H1 (cell line): Measurements from ENCODE around the gene EPHA4. TPM values are rescaled to one million over a fixed set of nuclear protein-coding genes. Genes with fewer than 3 reads are reported as not detected.

ENCODE experiments used
- CTCF ChIA-PET: fragments of 300-600 bp; sonication (Branson Sonifier 250); formaldehyde crosslinking; loops from one replicate; lab custom pipeline; 2021; ENCODE audit not compliant: partially characterized antibody; lab: Charles Lee
- POLR2A ChIA-PET: fragments of 300-600 bp; sonication (Branson Sonifier 250); formaldehyde crosslinking; loops from one replicate; lab custom pipeline; 2021; ENCODE audit warnings: inconsistent platforms; ENCODE audit not compliant: partially characterized antibody; lab: Charles Lee
- DNase-seq, 2 experiments: peaks; one replicate each; pipeline versions ENCODE4 v3.0.0 to v3.0.0-alpha.2; 2010 to 2022; ENCODE audit warnings: low spot score in 2 of 2, low read depth in 1 of 2, mixed read lengths in 1 of 2
- FAIRE-seq: peaks from 2 replicates; lab custom pipeline; 2011; peaks lifted over from hg19 to GRCh38; lab: Jason Lieb, UNC
- H2AFZ ChIP-seq: 2 replicates; pipeline ENCODE4 v1.8.1; 2012; ENCODE audit warnings: low read length, inconsistent platforms
- H2AK5ac ChIP-seq: 2 replicates; pipeline ENCODE4 v1.6.1; 2013; ENCODE audit warnings: low read depth, low read length
- H2BK120ac ChIP-seq: replicated peaks from 2 replicates; pipeline ENCODE3; 2013; ENCODE audit warnings: low read depth, low read length, inconsistent platforms
- H2BK12ac ChIP-seq: 2 replicates; pipeline ENCODE4 v1.6.1; 2013; ENCODE audit warnings: low read depth, low read length
- H2BK15ac ChIP-seq: 2 replicates; pipeline ENCODE4 v1.6.1; 2013; ENCODE audit warnings: low read length
- H2BK20ac ChIP-seq: 2 replicates; pipeline ENCODE4 v1.6.1; 2013; ENCODE audit warnings: low read length
- H2BK5ac ChIP-seq: 2 replicates; pipeline ENCODE4 v1.6.1; 2013; ENCODE audit warnings: low read depth, low read length
- H3K14ac ChIP-seq: 2 replicates; pipeline ENCODE4 v1.6.1; 2013; ENCODE audit warnings: inconsistent platforms; ENCODE audit not compliant: insufficient read length
- H3K18ac ChIP-seq: 2 replicates; pipeline ENCODE4 v1.6.1; 2013; ENCODE audit warnings: low read length; ENCODE audit errors: extremely low read depth
- H3K23ac ChIP-seq: 2 replicates; pipeline ENCODE4 v1.6.1; 2013; ENCODE audit warnings: inconsistent platforms; ENCODE audit not compliant: insufficient read length
- H3K23me2 ChIP-seq: 2 replicates; pipeline ENCODE4 v1.6.1; 2013; ENCODE audit warnings: low read depth, low read length
- H3K27ac ChIP-seq: 2 replicates; pipeline ENCODE4 v1.6.1; 2011; ENCODE audit warnings: low read depth, low read length, inconsistent platforms
- H3K27me3 ChIP-seq, 4 experiments: replicated peaks in 1 of 4; 1 replicate in 1 of 4; 2 replicates in 3 of 4; pipeline versions ENCODE4 v1.6.1 to v1.8.1; 2011 to 2013; ENCODE audit warnings: low read length in 3 of 4, mild to moderate bottlenecking in 3 of 4, inconsistent platforms in 2 of 4, mixed read lengths in 2 of 4, moderate library complexity in 1 of 4; ENCODE audit not compliant: control insufficient read depth in 3 of 4, insufficient read depth in 3 of 4; ENCODE audit errors: extremely low read depth in 1 of 4
- H3K36me3 ChIP-seq, 4 experiments: 2 replicates each; pipeline versions ENCODE4 v1.6.1 to v1.8.1; 2011 to 2013; ENCODE audit warnings: mild to moderate bottlenecking in 4 of 4, low read length in 3 of 4, moderate library complexity in 2 of 4, control low read depth in 1 of 4, inconsistent platforms in 1 of 4; ENCODE audit not compliant: insufficient read depth in 4 of 4, control insufficient read depth in 2 of 4
- H3K4ac ChIP-seq: replicated peaks from 2 replicates; pipeline ENCODE3; 2013; ENCODE audit warnings: low read length, low read depth, mixed read lengths, inconsistent platforms; ENCODE audit not compliant: insufficient read length
- H3K4me1 ChIP-seq, 4 experiments: replicated peaks in 1 of 4; 1 replicate in 1 of 4; 2 replicates in 3 of 4; pipeline versions ENCODE4 v1.6.1 to v1.8.1; 2011 to 2013; ENCODE audit warnings: low read length in 3 of 4, inconsistent platforms in 2 of 4, mixed read lengths in 1 of 4; ENCODE audit not compliant: insufficient read depth in 4 of 4, control insufficient read depth in 3 of 4
- H3K4me2 ChIP-seq, 2 experiments: 2 replicates each; pipeline versions ENCODE4 v1.6.1 to v1.8.1; 2011 to 2013; ENCODE audit warnings: low read depth in 2 of 2, low read length in 2 of 2, control low read depth in 1 of 2, inconsistent platforms in 1 of 2, mild to moderate bottlenecking in 1 of 2; ENCODE audit not compliant: insufficient read depth in 1 of 2
- H3K4me3 ChIP-seq, 4 experiments: fragments of 200-600, 300-600 bp in 1 of 4; sonication (generic), shearing (Covaris generic), sonication (Bioruptor Twin) in 1 of 4; 2 replicates each; pipeline versions ENCODE4 v1.5.1 to v1.8.1; 2011 to 2016; ENCODE audit warnings: low read length in 4 of 4, low read depth in 3 of 4, control low read depth in 2 of 4, inconsistent platforms in 2 of 4, mild to moderate bottlenecking in 2 of 4, mixed read lengths in 1 of 4, moderate library complexity in 1 of 4; ENCODE audit not compliant: insufficient read depth in 2 of 4; ENCODE audit errors: extremely low read depth in 1 of 4
- H3K56ac ChIP-seq: replicated peaks from 2 replicates; pipeline ENCODE3; 2013; ENCODE audit warnings: low read depth, mild to moderate bottlenecking, mixed read lengths, low read length, inconsistent platforms; ENCODE audit not compliant: insufficient read length
- H3K79me1 ChIP-seq: 2 replicates; pipeline ENCODE4 v1.6.1; 2013; ENCODE audit warnings: low read depth, low read length, control low read depth
- H3K79me2 ChIP-seq, 2 experiments: 2 replicates each; pipeline versions ENCODE4 v1.6.1 to v1.8.1; 2012 to 2013; ENCODE audit warnings: low read length in 2 of 2, mild to moderate bottlenecking in 2 of 2, inconsistent platforms in 1 of 2; ENCODE audit not compliant: insufficient read depth in 2 of 2, control insufficient read depth in 1 of 2
- H3K9ac ChIP-seq, 4 experiments: replicated peaks in 1 of 4; 1 replicate in 1 of 4; 2 replicates in 3 of 4; pipeline versions ENCODE4 v1.6.1 to v1.8.1; 2011 to 2013; ENCODE audit warnings: low read depth in 3 of 4, low read length in 3 of 4, control low read depth in 2 of 4, mild to moderate bottlenecking in 2 of 4, moderate library complexity in 2 of 4, inconsistent platforms in 1 of 4; ENCODE audit errors: extremely low read depth in 1 of 4
- H3K9me3 ChIP-seq, 2 experiments: 2 replicates each; pipeline versions ENCODE4 v1.6.1 to v1.8.1; 2012 to 2013; ENCODE audit warnings: mild to moderate bottlenecking in 2 of 2, moderate library complexity in 2 of 2, control low read depth in 1 of 2, inconsistent platforms in 1 of 2, low read depth in 1 of 2, low read length in 1 of 2, mixed read lengths in 1 of 2; ENCODE audit not compliant: insufficient read depth in 2 of 2
- H4K20me1 ChIP-seq, 2 experiments: replicated peaks in 1 of 2; 2 replicates each; pipeline versions ENCODE3 to v1.8.1; 2011 to 2013; ENCODE audit warnings: inconsistent platforms in 2 of 2, low read length in 2 of 2, mild to moderate bottlenecking in 1 of 2; ENCODE audit not compliant: insufficient read depth in 2 of 2, control insufficient read depth in 1 of 2
- H4K5ac ChIP-seq: 2 replicates; pipeline ENCODE4 v1.6.1; 2013; ENCODE audit warnings: low read length, low read depth, mixed read lengths, inconsistent platforms; ENCODE audit not compliant: insufficient read length
- H4K8ac ChIP-seq: 2 replicates; pipeline ENCODE4 v1.8.0; 2013; ENCODE audit warnings: mild to moderate bottlenecking, moderate library complexity, low read length, inconsistent platforms; ENCODE audit not compliant: insufficient read depth; ENCODE audit errors: extremely low read depth
- H4K91ac ChIP-seq: replicated peaks from 2 replicates; pipeline ENCODE3; 2013; ENCODE audit warnings: low read length, mixed read lengths, inconsistent platforms; ENCODE audit not compliant: insufficient read length
- ASH2L ChIP-seq: fragments of 200-600, 300-600 bp; sonication (generic); IDR thresholded peaks from one replicate; pipeline ENCODE4 v1.7.1; 2017; ENCODE audit warnings: low read length
- BACH1 ChIP-seq: IDR thresholded peaks from 2 replicates; pipeline ENCODE4 v1.6.1; 2012; ENCODE audit warnings: low read length, improper control_type of control experiment
- EP300 ChIP-seq, 2 experiments: IDR thresholded peaks; 1 replicate in 1 of 2; 2 replicates in 1 of 2; pipeline ENCODE4 v1.6.1; 2011 to 2012; ENCODE audit warnings: low read depth in 2 of 2, low read length in 2 of 2, mild to moderate bottlenecking in 2 of 2, borderline replicate concordance in 1 of 2, inconsistent platforms in 1 of 2, moderate library complexity in 1 of 2
- KDM1A ChIP-seq: fragments of 200-600, 300-600 bp; sonication (generic); IDR thresholded peaks from 2 replicates; pipeline ENCODE4 v1.7.1; 2016; ENCODE audit warnings: mild to moderate bottlenecking, low read length, borderline replicate concordance
- MAFK ChIP-seq: IDR thresholded peaks from 2 replicates; pipeline ENCODE4 v1.6.1; 2012; ENCODE audit warnings: low read depth, mild to moderate bottlenecking, improper control_type of control experiment, low read length
- MAX ChIP-seq: IDR thresholded peaks from 2 replicates; pipeline ENCODE4 v1.6.1; 2012; ENCODE audit warnings: inconsistent platforms
- NANOG ChIP-seq: IDR thresholded peaks from 2 replicates; pipeline ENCODE4 v1.6.1; 2011; ENCODE audit warnings: low read length, low read depth, mild to moderate bottlenecking, inconsistent platforms; ENCODE audit not compliant: insufficient read depth, poor library complexity, severe bottlenecking
- POLR2A ChIP-seq, 2 experiments: IDR thresholded peaks; 1 replicate in 1 of 2; 2 replicates in 1 of 2; pipeline ENCODE4 v1.6.1; 2011; ENCODE audit warnings: low read depth in 2 of 2, low read length in 2 of 2, mild to moderate bottlenecking in 2 of 2; ENCODE audit errors: control extremely low read depth in 1 of 2
- SAP30 ChIP-seq: fragments of 300-600 bp; sonication (generic); IDR thresholded peaks from 2 replicates; pipeline ENCODE4 v1.7.1; 2012; ENCODE audit warnings: low read length, moderate library complexity, mild to moderate bottlenecking, inconsistent platforms; ENCODE audit not compliant: insufficient read depth, insufficient replicate concordance
- SRF ChIP-seq: IDR thresholded peaks from 2 replicates; pipeline ENCODE4 v1.6.1; 2011; ENCODE audit warnings: mild to moderate bottlenecking, low read depth, low read length, moderate library complexity
- TAF7 ChIP-seq: optimal IDR thresholded peaks from 2 replicates; pipeline ENCODE3; 2011; ENCODE audit warnings: low read depth, mild to moderate bottlenecking, inconsistent platforms, low read length, moderate library complexity, borderline replicate concordance
- USF2 ChIP-seq: IDR thresholded peaks from 2 replicates; pipeline ENCODE4 v1.6.1; 2011; ENCODE audit warnings: low read length, improper control_type of control experiment
- WGBS, 2 experiments: shearing (Covaris generic) in 1 of 2; methylation state at CpG; one replicate each; pipeline versions ENCODE4 v1.1.6 to v1.1.7; 2013 to 2015; ENCODE audit warnings: low lambda C conversion rate in 2 of 2, mixed read lengths in 2 of 2, inconsistent platforms in 1 of 2, low coverage in 1 of 2, missing lambda C conversion rate in 1 of 2; ENCODE audit not compliant: insufficient replicate concordance in 2 of 2, insufficient coverage in 1 of 2, insufficient read length in 1 of 2; ENCODE audit errors: extremely low coverage in 1 of 2, missing lambda C conversion rate in 1 of 2; 5-methylcytosine and 5-hydroxymethylcytosine counted together
- polyA plus RNA-seq, 7 experiments: library from polyadenylated mRNA; depleted of rRNA in 3 of 7; stranded (reverse) in 5 of 7; unstranded in 2 of 7; fragments of >200 nt in 5 of 7; fragments of 200-250 nt in 2 of 7; gene quantifications; 1 replicate in 5 of 7; 2 replicates in 1 of 7; 4 replicates in 1 of 7; pipeline versions ENCODE4 v1.2.1 to v1.2.3, GENCODE V29; 2011 to 2013; ENCODE audit warnings: missing spikeins in 2 of 7, mixed read lengths in 2 of 7
- total RNA-seq: library from RNA; stranded (reverse); fragmentation: NEBNext Ultra II Directional; extraction: Animal tissue kit (Norgen Biotek cat#: 25700); gene quantifications from 2 replicates; pipeline ENCODE4 v1.2.1, GENCODE V29; 2021

EPHA4 gene
- total and polyA plus RNA-seq, 2 of the 8 experiments (the other 6 are each of a cell fraction or from before 2014, with no cell fraction given), result 4.3 to 5.7 TPM

GRCh38 chr2:221480163-221480562 is 91.9 kb downstream of the EPHA4 start:
- Histone ChIP-seq H3K27ac (no peak overlapping the region), H3K23ac (no peak overlapping the region), H3K9ac (no peak overlapping the region), H2AK5ac (no peak overlapping the region), H3K4ac (no peak overlapping the region), H4K5ac (no peak overlapping the region), H3K4me2 (no peak overlapping the region), H2BK20ac (no peak overlapping the region), H2BK5ac (no peak overlapping the region), H2BK15ac (no peak overlapping the region), H3K79me1 (no peaks in the 10 kb centered on the region), H3K4me1 (peaks cover 0 to 7% (median 1%) of the 10 kb centered on the region in 4 experiments; a peak in 2 of 7 replicates), H3K18ac (no peak overlapping the region), H3K4me3 (no peak overlapping the region), H3K23me2 (no peaks in the 10 kb centered on the region), H3K27me3 (no peaks in the 10 kb centered on the region), H4K91ac (no peak overlapping the region), H4K8ac (no peak overlapping the region), H2BK120ac (no peak overlapping the region), H3K79me2 (no peaks in the 10 kb centered on the region), H3K36me3 (no peaks in the 10 kb centered on the region; a peak in 1 of 8 replicates), H2BK12ac (no peak overlapping the region), H2AFZ (no peak overlapping the region), H3K14ac (no peak overlapping the region), H4K20me1 (no peaks in the 10 kb centered on the region), H3K56ac (no peak overlapping the region), H3K9me3 (no peaks in the 10 kb centered on the region)
- 87% methylated on average over 7 of the region's 7 CpGs; no CpG with 5 or more reads in 1 of the 2 experiments for WGBS, 2 experiments
- ChIA-PET POLR2A (no interaction called here), CTCF (interaction anchor here (2.1 kb wide), 1 partner anchor 16 kb away, joined by 6 read pairs; no protein-coding TSS in a partner anchor)
- FAIRE-seq, result no peak
- no peak for DNase-seq
- TF ChIP-seq SAP30, result no peak
- no peak for TF ChIP-seq MAX
- TF ChIP-seq POLR2A (IDR thresholded peaks at IDR 0.05; ENCODE audit: control extremely low read depth in 1 of 2, low read depth in 2 of 2, low read length in 2 of 2), result no peak
- TF ChIP-seq MAFK, result no peak
- no peak for TF ChIP-seq NANOG
- TF ChIP-seq USF2, result no peak
- no peak for TF ChIP-seq BACH1
- TF ChIP-seq TAF7, result no peak
- TF ChIP-seq SRF, result no peak
- no peak for TF ChIP-seq KDM1A
- TF ChIP-seq EP300 (IDR thresholded peaks at IDR 0.05; ENCODE audit: borderline replicate concordance in 1 of 2, low read depth in 2 of 2, low read length in 2 of 2), result no peak
- TF ChIP-seq ASH2L, result no peak
